ENCODE results near the gene UTP14C. TPM values are rescaled to one million over a fixed set of nuclear protein-coding genes. Genes with fewer than 3 reads are reported as not detected.

UTP14C gene
- total and polyA plus RNA-seq, 4 donors: 5.8 to 18.7 (median 9.6) TPM

GRCh38 chr13:52012512-52012836 is 12.0 kb upstream of the UTP14C start:
- H3K36me3 ChIP-seq (ENCODE audit: control insufficient read depth in 4 of 4, insufficient read depth in 3 of 4, low read depth in 1 of 4, low read length in 3 of 4): no peaks in the 10 kb centered on the region
- H3K27ac ChIP-seq (ENCODE audit: low read depth in 1 of 2, low read length in 2 of 2): peak overlapping the region; percentile 26 to 57
- TF ChIP-seq RAD21 (IDR thresholded peaks at IDR 0.05) (no peak), REST (IDR thresholded peaks at IDR 0.05) (no peak), ZBTB33 (IDR thresholded peaks at IDR 0.05) (no peak), TAF1 (conservative IDR thresholded peaks at IDR 0.05) (no peak), RXRA (IDR thresholded peaks at IDR 0.05) (no peak), HNF4A (conservative IDR thresholded peaks at IDR 0.05) (no peak), YY1 (IDR thresholded peaks at IDR 0.05) (no peak), FOXA1 (IDR thresholded peaks at IDR 0.05) (no peak), ATF3 (IDR thresholded peaks at IDR 0.05) (no peak), FOXA2 (IDR thresholded peaks at IDR 0.05) (no peak), MAX (IDR thresholded peaks at IDR 0.05) (no peak), NR2F2 (IDR thresholded peaks at IDR 0.05) (no peak), SP1 (IDR thresholded peaks at IDR 0.05) (no peak)
- H3K4me3 ChIP-seq (ENCODE audit: low read depth in 1 of 3, low read length in 3 of 3): peak overlapping the region; percentile 84 to 98 (median 95)
- H3K27me3 ChIP-seq (ENCODE audit: control insufficient read depth in 4 of 4, insufficient read depth in 4 of 4, low read length in 3 of 4): no peaks in the 10 kb centered on the region
- no peak for DNase-seq (ENCODE audit: low spot score)
- H3K9ac ChIP-seq (ENCODE audit: low read depth in 1 of 2, low read length in 2 of 2): peak overlapping the region; percentile 95 to 100
- peaks cover 1 to 42% (median 31%) of the 10 kb centered on the region in 4 donors for H3K4me1 ChIP-seq (ENCODE audit: control insufficient read depth in 4 of 4, insufficient read depth in 4 of 4, low read length in 3 of 4)
- WGBS: under 1% methylated on average over 8 of the region's 8 CpGs
- H3K9me3 ChIP-seq (ENCODE audit: control insufficient read depth in 4 of 4, low read length in 3 of 4): no peaks in the 10 kb centered on the region

- 96% methylated on average over 3 of the region's 3 CpGs for WGBS
- Histone ChIP-seq H3K4me3 (ENCODE audit: low read depth in 1 of 3, low read length in 3 of 3) (no peak overlapping the region), H3K27ac (ENCODE audit: low read depth in 1 of 2, low read length in 2 of 2) (no peak overlapping the region), H3K36me3 (ENCODE audit: control insufficient read depth in 4 of 4, insufficient read depth in 3 of 4, low read depth in 1 of 4, low read length in 3 of 4) (peaks cover 2 to 13% (median 13%) of the 10 kb centered on the region in 4 donors), H3K9me3 (ENCODE audit: control insufficient read depth in 4 of 4, low read length in 3 of 4) (no peaks in the 10 kb centered on the region), H3K9ac (ENCODE audit: low read depth in 1 of 2, low read length in 2 of 2) (no peak overlapping the region), H3K4me1 (ENCODE audit: control insufficient read depth in 4 of 4, insufficient read depth in 4 of 4, low read length in 3 of 4) (peaks cover 1 to 16% (median 12%) of the 10 kb centered on the region in 4 donors), H3K27me3 (ENCODE audit: control insufficient read depth in 4 of 4, insufficient read depth in 4 of 4, low read length in 3 of 4) (no peaks in the 10 kb centered on the region)
- TF ChIP-seq RAD21 (IDR thresholded peaks at IDR 0.05) (no peak), CTCF (IDR thresholded peaks at IDR 0.05; ENCODE audit: low read depth, low read length, missing input control) (no peak), HNF4G (IDR thresholded peaks at IDR 0.05) (no peak), GABPA (IDR thresholded peaks at IDR 0.05 in 1 of 2, conservative IDR thresholded peaks at IDR 0.05 in 1 of 2) (no peak), NR2F2 (IDR thresholded peaks at IDR 0.05) (no peak), EGR1 (IDR thresholded peaks at IDR 0.05; ENCODE audit: low read depth in 2 of 2) (no peak), HNF4A (conservative IDR thresholded peaks at IDR 0.05) (no peak), FOXA2 (IDR thresholded peaks at IDR 0.05) (no peak), FOXA1 (IDR thresholded peaks at IDR 0.05) (no peak)
- no peak for DNase-seq (ENCODE audit: low spot score)
These were observed 8.2 kb upstream of the UTP14C start for GRCh38 chr13:52016296-52016695.
